Mucosa of rectum (tissue), 2 donors: ENCODE data around the gene BOD1L1.
A peak's percentile ranks its signal among the peaks of the same experiment; 100 is the strongest.
"Not testable (repeated sequence)": the region's sequence is repeated elsewhere in the genome, so short reads cannot be mapped to it uniquely, and the experiment has no call there.

Experiments used
- H3K27ac ChIP-seq, 2 donors: one replicate each; pipeline ENCODE4 v1.7.0; 2013; ENCODE audit warnings: inconsistent platforms in 2 of 2, low read depth in 2 of 2, low read length in 2 of 2
- H3K27me3 ChIP-seq, 2 donors: one replicate each; pipeline ENCODE4 v1.7.0; 2013; ENCODE audit warnings: low read length in 2 of 2; ENCODE audit not compliant: control insufficient read depth in 2 of 2, insufficient read depth in 2 of 2
- H3K36me3 ChIP-seq, 2 donors: one replicate each; pipeline ENCODE4 v1.7.0; 2013; ENCODE audit warnings: low read length in 2 of 2; ENCODE audit not compliant: control insufficient read depth in 2 of 2, insufficient read depth in 2 of 2
- H3K4me1 ChIP-seq, 2 donors: one replicate each; pipeline ENCODE4 v1.7.0; 2013; ENCODE audit warnings: low read length in 2 of 2, mild to moderate bottlenecking in 1 of 2; ENCODE audit not compliant: control insufficient read depth in 2 of 2, insufficient read depth in 2 of 2
- H3K4me3 ChIP-seq, 2 donors: one replicate each; pipeline ENCODE4 v1.7.0; 2013; ENCODE audit warnings: low read length in 2 of 2
- H3K9ac ChIP-seq, 2 donors: one replicate each; pipeline ENCODE4 v1.7.0; 2013; ENCODE audit warnings: low read length in 2 of 2, low read depth in 1 of 2, mild to moderate bottlenecking in 1 of 2
- H3K9me3 ChIP-seq, 2 donors: one replicate each; pipeline ENCODE4 v1.7.0; 2013; ENCODE audit warnings: low read length in 2 of 2; ENCODE audit not compliant: control insufficient read depth in 2 of 2
- donor health status: healthy.
- donor health status: Normal muscosa, but diverticular disease.

BOD1L1 gene

GRCh38 chr4:13562876-13563275, 64.6 kb downstream of the BOD1L1 start:
- no peaks in the 10 kb centered on the region for H3K9me3 ChIP-seq
- no peak overlapping the region for H3K9ac ChIP-seq
- H3K4me1 ChIP-seq = no peaks in the 10 kb centered on the region
- no peak overlapping the region for H3K27ac ChIP-seq
- no peak overlapping the region for H3K4me3 ChIP-seq
- peaks cover 0 to 8% of the 10 kb centered on the region in 2 donors for H3K36me3 ChIP-seq
- H3K27me3 ChIP-seq = no peaks in the 10 kb centered on the region

DNA sequence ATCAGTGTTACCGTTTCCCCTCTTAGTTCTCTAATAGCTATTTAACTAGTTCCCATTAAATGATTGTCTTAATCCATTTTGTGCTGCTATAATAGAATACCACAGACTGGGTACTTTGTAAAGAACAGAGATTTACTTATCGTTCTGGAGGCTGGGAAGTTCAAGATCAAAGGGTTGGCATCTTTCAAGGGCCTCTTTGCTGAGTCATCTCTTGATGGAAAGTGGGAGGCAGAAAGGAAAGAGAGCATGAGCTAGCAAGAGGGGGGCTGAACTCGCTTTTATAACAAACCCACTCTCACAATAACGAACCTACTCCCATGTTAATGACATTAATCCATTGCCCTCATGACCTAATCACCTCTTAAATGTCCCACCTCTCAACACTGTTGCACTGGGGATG, 65.9 kb downstream of the BOD1L1 start:
- no peaks in the 10 kb centered on the region for H3K9me3 ChIP-seq
- H3K9ac ChIP-seq = no peak overlapping the region
- H3K27ac ChIP-seq = no peak overlapping the region
- no peaks in the 10 kb centered on the region for H3K27me3 ChIP-seq
- H3K4me3 ChIP-seq = no peak overlapping the region
- H3K36me3 ChIP-seq = no peaks in the 10 kb centered on the region
- no peaks in the 10 kb centered on the region for H3K4me1 ChIP-seq

DNA sequence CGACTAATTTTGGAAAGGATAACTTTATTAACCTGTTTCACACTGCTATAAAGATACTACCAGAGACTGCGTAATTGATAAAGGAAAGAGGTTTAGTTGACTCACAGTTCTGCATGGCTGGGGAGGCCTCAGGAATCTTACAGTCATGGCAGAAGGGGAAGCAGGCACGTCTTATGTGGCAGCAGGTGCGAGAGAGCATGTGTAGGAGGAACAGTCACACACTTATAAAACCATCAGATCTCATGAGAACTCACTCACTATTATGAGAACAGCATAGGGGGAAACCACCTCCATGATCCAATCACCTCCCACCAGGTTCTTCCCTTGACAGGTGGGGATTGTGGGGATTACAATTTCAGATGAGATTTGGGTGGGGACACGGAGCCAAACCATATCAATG, 67.4 kb downstream of the BOD1L1 start:
- not testable (repeated sequence) for H3K27me3 ChIP-seq, H3K4me1 ChIP-seq, H3K4me3 ChIP-seq, H3K9ac ChIP-seq, H3K27ac ChIP-seq, H3K36me3 ChIP-seq, H3K9me3 ChIP-seq

DNA sequence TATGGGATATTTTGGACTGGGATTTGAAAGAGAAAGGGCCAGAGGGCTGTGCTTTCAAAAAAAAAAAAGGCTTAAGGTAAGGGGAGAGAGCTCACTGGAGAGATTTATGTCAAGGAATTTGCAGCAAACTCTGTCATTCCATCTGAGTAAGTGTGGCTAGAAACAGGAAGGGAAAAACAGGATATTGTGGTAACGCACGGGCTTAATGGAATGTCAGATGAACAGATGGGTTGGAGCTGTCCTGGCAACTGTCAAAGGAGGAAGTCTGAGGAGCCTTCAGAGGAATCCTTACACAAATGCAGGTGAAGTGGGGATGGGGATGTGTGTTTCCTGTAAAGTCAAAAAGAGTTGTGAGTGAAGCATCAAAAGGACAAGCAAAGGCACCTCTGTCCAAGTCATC, 68.1 kb downstream of the BOD1L1 start:
- Histone ChIP-seq H3K9ac (no peak overlapping the region), H3K27ac (no peak overlapping the region), H3K27me3 (no peaks in the 10 kb centered on the region)

GRCh38 chr4:13558881-13559280, 68.6 kb downstream of the BOD1L1 start:
- Histone ChIP-seq H3K4me3 (no peak overlapping the region), H3K36me3 (no peaks in the 10 kb centered on the region), H3K27me3 (no peaks in the 10 kb centered on the region), H3K9ac (no peak overlapping the region), H3K9me3 (no peaks in the 10 kb centered on the region), H3K4me1 (no peaks in the 10 kb centered on the region), H3K27ac (no peak overlapping the region)

More for the DNA sequence above, 68.1 kb downstream of the BOD1L1 start:
- Histone ChIP-seq H3K4me3 (no peak overlapping the region), H3K9me3 (no peaks in the 10 kb centered on the region), H3K4me1 (no peaks in the 10 kb centered on the region), H3K36me3 (no peaks in the 10 kb centered on the region)

DNA sequence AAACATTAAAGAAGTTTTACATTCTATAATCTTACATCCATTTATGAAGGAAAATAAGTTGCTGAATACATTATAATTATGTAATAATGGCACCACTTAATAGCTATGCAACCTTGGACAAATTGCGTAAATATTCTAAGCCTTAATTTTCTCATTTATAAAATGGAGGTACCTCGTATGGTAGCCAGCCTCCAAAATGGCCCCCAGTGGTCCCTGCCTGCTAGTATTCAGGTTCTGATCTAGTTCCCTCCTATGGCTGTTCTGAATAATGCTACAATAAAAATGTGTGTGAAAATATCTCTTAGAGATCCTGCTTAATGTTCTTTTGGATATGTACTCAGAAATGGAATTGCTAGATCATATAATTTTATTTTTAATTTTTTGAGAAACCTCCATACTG, 72.2 kb downstream of the BOD1L1 start:
- Histone ChIP-seq H3K27ac (no peak overlapping the region), H3K9ac (no peak overlapping the region), H3K9me3 (no peaks in the 10 kb centered on the region), H3K27me3 (no peaks in the 10 kb centered on the region), H3K4me1 (no peaks in the 10 kb centered on the region), H3K36me3 (no peaks in the 10 kb centered on the region), H3K4me3 (no peak overlapping the region)

GRCh38 chr4:13553081-13553480, 74.4 kb downstream of the BOD1L1 start:
- H3K9me3 ChIP-seq = no peaks in the 10 kb centered on the region
- H3K4me1 ChIP-seq = peaks cover 0 to 5% of the 10 kb centered on the region in 2 donors
- no peaks in the 10 kb centered on the region for H3K36me3 ChIP-seq
- no peak overlapping the region for H3K4me3 ChIP-seq
- H3K27ac ChIP-seq = no peak overlapping the region
- H3K27me3 ChIP-seq = peaks cover 7 to 11% of the 10 kb centered on the region in 2 donors
- H3K9ac ChIP-seq = no peak overlapping the region

GRCh38 chr4:13548984-13549546, 78.5 kb downstream of the BOD1L1 start:
- Histone ChIP-seq H3K4me1 (peaks cover 10 to 12% of the 10 kb centered on the region in 2 donors), H3K9ac (no peak overlapping the region), H3K27me3 (peaks cover 26 to 35% of the 10 kb centered on the region in 2 donors), H3K27ac (no peak overlapping the region), H3K36me3 (no peaks in the 10 kb centered on the region), H3K4me3 (peak overlapping the region in 1 of 2 donors; percentile 62), H3K9me3 (peaks cover 0 to 3% of the 10 kb centered on the region in 2 donors)

- no peaks in the 10 kb centered on the region for H3K36me3 ChIP-seq
- peaks cover 10 to 12% of the 10 kb centered on the region in 2 donors for H3K4me1 ChIP-seq
- H3K27me3 ChIP-seq = peaks cover 28 to 42% of the 10 kb centered on the region in 2 donors
- no peak overlapping the region for H3K9ac ChIP-seq
- H3K9me3 ChIP-seq = peaks cover 0 to 3% of the 10 kb centered on the region in 2 donors
- H3K4me3 ChIP-seq = peak overlapping the region; percentile 57 to 62
- H3K27ac ChIP-seq = peak overlapping the region in 1 of 2 donors; percentile 43
These were observed 79.2 kb downstream of the BOD1L1 start for GRCh38 chr4:13548059-13548983.

DNA sequence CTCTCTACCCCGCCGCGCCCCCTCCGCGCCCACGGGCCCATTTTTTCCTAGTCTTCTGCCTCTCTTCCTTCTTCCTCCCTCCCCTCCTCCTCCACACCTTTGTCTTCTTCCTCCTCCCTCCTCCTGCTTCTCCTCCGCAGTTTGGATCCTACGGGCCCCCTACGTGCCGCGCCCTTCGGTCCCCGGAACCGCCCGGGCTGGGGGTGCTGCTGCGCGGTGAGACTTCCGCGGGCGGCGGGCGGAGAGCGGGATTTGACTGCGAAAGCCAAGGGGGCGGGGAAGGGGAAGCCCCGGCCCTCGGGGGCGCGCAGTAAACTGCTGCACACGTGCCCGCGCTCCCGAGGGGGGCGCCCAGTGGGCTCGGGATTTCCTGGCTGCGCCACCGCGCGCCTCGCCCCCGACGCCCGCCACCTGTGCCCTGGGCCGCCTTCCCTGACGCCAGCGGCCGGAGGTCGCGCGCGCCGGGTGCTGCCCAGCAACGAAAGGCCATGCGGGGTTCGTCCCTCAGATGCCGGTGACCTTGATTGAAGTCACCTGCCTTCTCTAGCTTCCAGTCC, 80.0 kb downstream of the BOD1L1 start:
- peaks cover 10 to 13% of the 10 kb centered on the region in 2 donors for H3K4me1 ChIP-seq
- H3K9ac ChIP-seq = peak overlapping the region in 1 of 2 donors; percentile 32
- peaks cover 35 to 50% of the 10 kb centered on the region in 2 donors for H3K27me3 ChIP-seq
- peak overlapping the region in 1 of 2 donors; percentile 43 for H3K27ac ChIP-seq
- peaks cover 0 to 3% of the 10 kb centered on the region in 2 donors for H3K9me3 ChIP-seq
- H3K36me3 ChIP-seq = no peaks in the 10 kb centered on the region
- H3K4me3 ChIP-seq = peak overlapping the region; percentile 57 to 69
